Erythroblast (primary cell): ENCODE data around the gene BCAT1.

Experiments
- DNase-seq, 2 experiments: peaks; one replicate each; lab custom pipeline; 2025; lab: John Stamatoyannopoulos, UW
- GATA1 ChIP-seq: IDR thresholded peaks from 2 replicates; pipeline ENCODE4 v1.6.1; 2011; ENCODE audit warnings: low read depth, mild to moderate bottlenecking, control low read depth, low read length, moderate library complexity
- POLR2A ChIP-seq: IDR thresholded peaks from 2 replicates; pipeline ENCODE4 v1.6.1; 2011; ENCODE audit warnings: mild to moderate bottlenecking, low read length

The BCAT1 gene

GRCh38 chr12:24906141-24906540 is 42.8 kb downstream of the BCAT1 start:
- TF ChIP-seq GATA1 (no peak), POLR2A (no peak)
- no peak for DNase-seq

GRCh38 chr12:24905431-24905830 is 43.5 kb downstream of the BCAT1 start:
- TF ChIP-seq GATA1 (no peak), POLR2A (no peak)
- DNase-seq: no peak

GRCh38 chr12:24904871-24905270 is 44.0 kb downstream of the BCAT1 start:
- no peak for TF ChIP-seq POLR2A
- TF ChIP-seq GATA1: no peak
- no peak for DNase-seq

- DNase-seq: peak; percentile 53 to 65
- peak; percentile 54 for TF ChIP-seq POLR2A
- TF ChIP-seq GATA1: no peak
Observed at GRCh38 chr12:24903329-24904088, 45.4 kb downstream of the BCAT1 start.

- peak; percentile 64 to 67 for DNase-seq
- TF ChIP-seq GATA1 (no peak), POLR2A (no peak)
Observed at GRCh38 chr12:24902511-24903328, 46.2 kb downstream of the BCAT1 start.

GRCh38 chr12:24901576-24902461 is 47.1 kb downstream of the BCAT1 start:
- DNase-seq: no peak
- TF ChIP-seq GATA1: no peak
- no peak for TF ChIP-seq POLR2A

- no peak for DNase-seq
- TF ChIP-seq POLR2A (no peak), GATA1 (no peak)
Observed at GRCh38 chr12:24900196-24900595, 48.7 kb downstream of the BCAT1 start.

- peak in 1 of 2 experiments; percentile 12 for DNase-seq
- no peak for TF ChIP-seq POLR2A
- no peak for TF ChIP-seq GATA1
Observed at GRCh38 chr12:24899503-24900075, 49.3 kb downstream of the BCAT1 start.

GRCh38 chr12:24898606-24899005 is 50.3 kb downstream of the BCAT1 start:
- TF ChIP-seq POLR2A (no peak), GATA1 (no peak)
- no peak for DNase-seq

- no peak for DNase-seq
- no peak for TF ChIP-seq GATA1
- no peak for TF ChIP-seq POLR2A
Observed at GRCh38 chr12:24898185-24898584, 50.7 kb downstream of the BCAT1 start.

GRCh38 chr12:24896171-24896570 is 52.7 kb downstream of the BCAT1 start:
- TF ChIP-seq POLR2A: no peak
- no peak for TF ChIP-seq GATA1
- DNase-seq: no peak

GRCh38 chr12:24895612-24896011 is 53.3 kb downstream of the BCAT1 start:
- TF ChIP-seq POLR2A: no peak
- TF ChIP-seq GATA1: no peak

GRCh38 chr12:24894879-24895278 is 54.0 kb downstream of the BCAT1 start:
- no peak for DNase-seq

More at GRCh38 chr12:24895612-24896011, 53.3 kb downstream of the BCAT1 start:
- DNase-seq: no peak

More at GRCh38 chr12:24894879-24895278, 54.0 kb downstream of the BCAT1 start:
- TF ChIP-seq GATA1 (no peak), POLR2A (no peak)
